HUES6 (cell line): Measurements from ENCODE around the gene PRRT2.
"Not testable (repeated sequence)": the region's sequence is repeated elsewhere in the genome, so short reads cannot be mapped to it uniquely, and the experiment has no call there.

ENCODE experiments used
- H3K27ac ChIP-seq: 2 replicates; pipeline ENCODE4 v1.7.0; 2013; ENCODE audit warnings: low read depth, mild to moderate bottlenecking, low read length, inconsistent platforms
- H3K27me3 ChIP-seq: 2 replicates; pipeline ENCODE4 v1.6.1; 2013; ENCODE audit warnings: low read length; ENCODE audit not compliant: control insufficient read depth, insufficient read depth
- H3K36me3 ChIP-seq: 2 replicates; pipeline ENCODE4 v1.6.1; 2013; ENCODE audit warnings: low read length; ENCODE audit not compliant: control insufficient read depth, insufficient read depth
- H3K4me1 ChIP-seq: 2 replicates; pipeline ENCODE4 v1.6.1; 2013; ENCODE audit warnings: low read length; ENCODE audit not compliant: control insufficient read depth, insufficient read depth
- H3K4me3 ChIP-seq: 2 replicates; pipeline ENCODE4 v1.5.1; 2013; ENCODE audit warnings: low read depth, low read length
- H3K9ac ChIP-seq: one replicate; pipeline ENCODE4 v1.6.1; 2013; ENCODE audit warnings: mild to moderate bottlenecking, low read length
- H3K9me3 ChIP-seq: 2 replicates; pipeline ENCODE4 v1.6.1; 2013; ENCODE audit warnings: low read depth, low read length; ENCODE audit not compliant: control insufficient read depth, insufficient read depth

PRRT2 gene

DNA sequence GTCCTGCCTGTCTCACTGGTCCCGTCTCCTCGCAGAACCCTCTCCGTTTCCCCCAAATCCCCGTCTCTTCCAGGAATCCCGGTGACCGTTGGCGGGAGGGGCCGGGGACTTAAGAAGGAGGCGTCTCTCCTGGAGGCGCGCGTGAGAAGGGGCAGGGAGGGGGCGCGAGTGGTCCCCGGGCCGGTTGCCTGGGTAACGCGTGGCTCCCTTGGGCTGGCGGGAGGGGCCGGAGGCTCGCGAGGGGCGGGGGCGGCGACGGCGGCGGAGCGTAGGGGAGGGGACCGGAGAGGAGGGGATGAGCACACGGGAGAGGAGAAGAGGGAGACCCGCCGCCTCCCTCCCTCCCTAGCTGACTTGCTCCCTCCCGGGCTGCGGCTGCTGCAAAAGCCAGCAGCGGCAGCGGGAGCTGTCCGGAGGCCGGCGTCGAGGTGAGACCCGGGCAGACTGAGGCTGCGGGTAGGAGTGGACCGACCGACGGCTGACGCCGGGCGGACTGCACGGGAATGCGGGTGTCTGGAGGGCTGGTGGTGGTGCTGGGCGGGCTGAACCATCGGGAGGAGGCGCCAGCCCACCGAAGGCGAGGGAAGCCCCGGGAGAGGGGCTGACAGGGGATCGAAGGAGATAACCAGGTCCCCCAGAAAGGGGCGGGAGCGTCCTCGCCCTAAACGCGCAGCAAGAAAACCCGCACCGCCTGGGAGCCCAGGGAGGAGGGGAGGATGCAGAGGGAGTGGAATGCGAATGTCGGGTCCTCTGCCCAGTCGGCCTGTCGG lies at the start of gene PRRT2:
Gene PRRT2 (plus strand): TSS at position 298 of the 770 bp plus-strand sequence. CDS start 862 bp downstream, outside the sequence.
- Histone ChIP-seq H3K9me3 (no peaks in the 10 kb centered on the region), H3K27ac (peak within 1 kb of the TSS; percentile 15; the same call in 1 of the 2 replicates), H3K27me3 (no peaks in the 10 kb centered on the region), H3K36me3 (peaks cover 27% of the 10 kb centered on the region), H3K9ac (peak within 1 kb of the TSS; percentile 73), H3K4me3 (peak within 1 kb of the TSS; percentile 68), H3K4me1 (peaks cover 50% of the 10 kb centered on the region)

DNA sequence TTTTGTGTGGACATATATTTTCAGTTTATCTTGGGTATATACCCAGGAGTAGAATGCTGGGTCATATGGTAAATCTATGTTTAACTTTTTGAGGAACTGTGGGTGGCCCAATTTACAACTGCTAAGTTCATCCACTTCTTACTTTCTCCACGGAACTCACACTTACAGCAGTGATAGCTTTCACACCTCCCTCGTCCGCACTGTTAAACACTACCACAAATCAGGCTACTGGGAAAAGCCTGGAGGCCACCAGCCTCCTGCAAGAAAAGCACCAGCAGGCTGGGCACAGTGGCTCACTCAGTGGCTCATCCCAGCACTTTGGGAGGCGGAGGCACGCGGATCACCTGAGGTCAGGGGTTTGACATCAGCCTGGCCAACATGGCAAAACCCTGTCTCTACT lies 48.7 kb upstream of the PRRT2 start:
- no peak overlapping the region for H3K9ac ChIP-seq
- no peaks in the 10 kb centered on the region for H3K9me3 ChIP-seq
- H3K27me3 ChIP-seq = no peaks in the 10 kb centered on the region
- H3K4me3 ChIP-seq = no peak overlapping the region
- peaks cover 4% of the 10 kb centered on the region; the same call in 1 of the 2 replicates for H3K4me1 ChIP-seq
- H3K27ac ChIP-seq = no peak overlapping the region
- H3K36me3 ChIP-seq = no peaks in the 10 kb centered on the region

DNA sequence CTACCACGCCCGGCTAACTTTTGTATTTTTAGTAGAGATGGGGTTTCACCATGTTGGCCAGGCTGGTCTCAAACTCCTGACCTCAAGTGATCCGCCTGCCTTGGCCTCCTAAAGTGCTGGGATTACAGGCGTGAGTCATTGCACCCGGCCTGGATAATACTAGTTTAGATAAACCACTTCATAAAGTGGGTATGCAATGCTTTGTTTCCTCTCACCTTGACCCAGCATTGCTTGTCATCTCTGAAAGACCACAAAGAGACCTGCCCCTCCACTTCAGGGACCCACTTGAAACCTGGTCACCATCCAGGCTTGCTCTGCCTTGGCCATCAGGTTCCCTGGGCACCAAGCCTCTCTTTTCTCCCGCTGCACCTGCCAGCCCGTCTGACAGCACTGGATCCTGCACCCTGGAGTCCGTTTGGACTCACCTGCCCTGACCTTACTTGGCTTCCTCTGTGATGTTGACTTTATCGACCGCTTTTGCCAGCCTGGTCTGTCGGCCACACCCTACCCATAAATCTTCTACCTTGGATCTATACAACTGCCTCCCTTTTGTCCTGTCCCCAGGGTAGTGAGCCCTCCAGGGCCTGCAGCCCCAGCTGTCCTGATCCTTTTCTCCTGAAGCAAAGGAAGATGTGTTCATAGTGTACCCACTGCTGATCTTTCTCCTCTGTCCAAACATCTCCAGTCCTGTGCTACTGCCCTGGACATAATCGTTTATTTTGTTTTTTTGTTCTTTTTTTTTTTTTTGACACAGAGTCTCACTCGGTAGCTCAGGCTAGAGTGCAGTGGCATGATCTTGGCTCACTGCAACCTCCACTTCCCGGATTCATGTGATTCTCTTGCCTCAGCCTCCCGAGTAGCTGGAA lies 46.6 kb upstream of the PRRT2 start:
- Histone ChIP-seq H3K4me1 (peaks cover 4% of the 10 kb centered on the region; the same call in 1 of the 2 replicates), H3K9me3 (no peaks in the 10 kb centered on the region), H3K9ac (no peak overlapping the region), H3K27ac (no peak overlapping the region), H3K4me3 (no peak overlapping the region), H3K36me3 (no peaks in the 10 kb centered on the region), H3K27me3 (no peaks in the 10 kb centered on the region)

DNA sequence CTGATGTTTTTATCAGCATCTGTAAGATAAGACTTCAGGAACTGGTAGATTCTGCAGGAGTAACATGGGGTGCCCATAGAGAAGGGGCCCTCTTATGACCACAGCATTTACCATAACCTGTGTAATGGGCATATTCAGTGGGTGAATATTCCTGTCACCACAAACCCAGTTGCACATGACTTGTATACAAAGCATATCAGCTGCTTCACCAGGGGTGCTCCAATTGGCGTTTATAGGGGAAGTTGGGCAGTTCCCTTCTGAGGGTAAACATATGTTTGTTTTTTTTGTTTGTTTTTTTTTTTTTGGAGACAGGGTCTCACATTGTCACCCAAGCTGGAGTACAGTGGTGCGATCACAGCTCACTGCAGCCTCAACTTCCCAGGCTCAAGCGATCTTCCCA lies 45.4 kb upstream of the PRRT2 start:
- Histone ChIP-seq H3K27ac (no peak overlapping the region), H3K9ac (no peak overlapping the region), H3K36me3 (no peaks in the 10 kb centered on the region), H3K9me3 (no peaks in the 10 kb centered on the region), H3K27me3 (no peaks in the 10 kb centered on the region), H3K4me1 (peaks cover 4% of the 10 kb centered on the region; the same call in 1 of the 2 replicates), H3K4me3 (no peak overlapping the region)

DNA sequence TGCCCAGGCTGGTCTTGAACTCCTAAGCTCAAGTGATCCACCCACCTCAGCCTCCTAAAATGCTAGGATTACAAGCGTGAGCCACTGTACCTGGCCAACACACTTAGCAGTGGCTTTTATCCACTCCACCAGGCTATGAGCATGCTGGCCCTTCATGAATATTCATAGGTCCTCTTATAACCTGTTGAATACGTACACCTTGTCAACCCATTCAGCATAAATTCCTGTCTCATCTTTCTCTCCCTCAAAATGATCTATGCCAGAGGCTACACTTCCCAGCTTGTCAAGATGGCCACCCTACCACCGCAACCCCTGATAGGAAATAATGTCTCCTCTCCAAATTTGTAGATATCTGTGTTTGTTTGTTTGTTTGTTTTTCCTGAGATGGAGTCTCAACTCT lies 44.9 kb upstream of the PRRT2 start:
- H3K36me3 ChIP-seq = no peaks in the 10 kb centered on the region
- no peaks in the 10 kb centered on the region for H3K27me3 ChIP-seq
- no peak overlapping the region for H3K4me3 ChIP-seq
- H3K9ac ChIP-seq = no peak overlapping the region
- H3K9me3 ChIP-seq = no peaks in the 10 kb centered on the region
- H3K4me1 ChIP-seq = no peaks in the 10 kb centered on the region; the same call in 1 of the 2 replicates
- no peak overlapping the region for H3K27ac ChIP-seq

DNA sequence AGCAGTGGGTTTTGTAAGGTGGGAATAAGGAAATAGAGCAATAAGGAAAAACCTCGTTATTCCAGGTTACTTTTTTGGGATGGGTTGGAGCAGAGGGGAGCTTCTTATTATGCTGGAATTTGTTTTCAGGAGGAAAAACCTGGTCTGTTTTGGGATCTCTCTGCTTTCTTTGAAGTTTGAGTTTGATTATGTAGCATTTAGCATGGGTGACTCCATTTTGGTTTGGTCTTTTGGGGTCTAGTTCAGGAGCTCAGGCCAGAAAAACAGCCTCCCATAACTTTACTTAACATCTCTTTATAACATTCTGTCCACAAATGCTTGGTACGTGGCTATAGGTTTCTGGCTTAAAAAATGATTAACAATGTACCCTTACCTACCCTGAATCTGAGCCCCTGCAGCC lies 42.5 kb upstream of the PRRT2 start:
- Histone ChIP-seq H3K4me3 (no peak overlapping the region), H3K36me3 (no peaks in the 10 kb centered on the region), H3K27me3 (no peaks in the 10 kb centered on the region), H3K27ac (no peak overlapping the region), H3K4me1 (no peaks in the 10 kb centered on the region), H3K9ac (no peak overlapping the region), H3K9me3 (no peaks in the 10 kb centered on the region)

DNA sequence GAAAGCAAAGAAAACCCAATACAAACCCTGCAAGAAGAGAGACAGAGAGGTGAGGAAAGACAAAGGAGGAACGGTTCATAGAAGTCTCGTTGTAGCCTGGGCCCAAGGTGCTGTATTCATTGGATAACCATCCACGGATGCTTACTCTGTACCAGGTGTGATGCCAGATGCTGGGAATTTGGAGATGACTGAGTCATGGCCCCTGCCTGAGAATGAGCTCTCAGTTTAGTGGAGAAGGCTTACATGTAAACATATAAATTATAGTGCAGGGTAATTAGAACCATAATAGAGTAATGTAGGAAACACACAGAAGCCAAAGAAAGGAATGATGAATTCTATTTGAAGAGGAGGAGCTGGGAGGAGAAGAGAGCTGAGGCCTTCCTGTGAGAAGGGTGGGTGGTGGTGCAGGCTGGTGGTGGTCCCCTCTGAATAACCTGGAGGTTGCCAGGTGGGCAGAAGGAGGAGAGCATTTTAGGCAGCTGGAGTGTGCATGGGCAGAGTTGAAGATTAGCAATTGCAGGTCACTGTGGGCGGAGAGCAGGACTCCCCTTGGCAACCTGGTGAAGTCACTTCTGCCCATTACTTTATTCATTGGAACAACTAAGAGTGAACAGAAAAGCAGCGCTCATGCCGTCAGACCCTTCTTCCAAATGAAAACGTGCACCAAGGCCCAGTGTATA lies 41.6 kb upstream of the PRRT2 start:
- no peaks in the 10 kb centered on the region for H3K36me3 ChIP-seq
- H3K4me3 ChIP-seq = no peak overlapping the region
- no peaks in the 10 kb centered on the region for H3K4me1 ChIP-seq
- no peaks in the 10 kb centered on the region for H3K9me3 ChIP-seq
- H3K9ac ChIP-seq = no peak overlapping the region
- H3K27ac ChIP-seq = no peak overlapping the region
- no peaks in the 10 kb centered on the region for H3K27me3 ChIP-seq

DNA sequence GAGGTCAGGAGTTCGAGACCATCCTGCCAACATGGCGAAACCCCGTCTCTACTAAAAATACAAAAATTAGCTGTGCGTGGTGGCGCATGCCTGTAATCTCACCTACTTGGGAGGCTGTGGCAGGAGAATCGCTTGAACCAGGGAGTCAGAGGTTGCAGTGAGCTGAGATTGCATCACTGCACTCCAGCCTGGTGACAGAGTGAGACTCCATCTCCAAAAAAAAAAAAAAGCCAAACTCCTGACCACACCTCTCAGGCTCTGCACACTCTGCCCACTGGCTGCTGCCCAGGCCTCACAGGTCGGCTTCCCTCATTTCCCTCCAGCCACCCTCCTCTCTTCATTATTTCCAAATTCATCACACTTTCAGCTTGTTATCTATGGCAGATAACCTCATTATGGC lies 39.7 kb upstream of the PRRT2 start:
- H3K9me3 ChIP-seq, H3K27ac ChIP-seq, H3K4me1 ChIP-seq, H3K36me3 ChIP-seq, H3K9ac ChIP-seq, H3K27me3 ChIP-seq, H3K4me3 ChIP-seq: not testable (repeated sequence)

DNA sequence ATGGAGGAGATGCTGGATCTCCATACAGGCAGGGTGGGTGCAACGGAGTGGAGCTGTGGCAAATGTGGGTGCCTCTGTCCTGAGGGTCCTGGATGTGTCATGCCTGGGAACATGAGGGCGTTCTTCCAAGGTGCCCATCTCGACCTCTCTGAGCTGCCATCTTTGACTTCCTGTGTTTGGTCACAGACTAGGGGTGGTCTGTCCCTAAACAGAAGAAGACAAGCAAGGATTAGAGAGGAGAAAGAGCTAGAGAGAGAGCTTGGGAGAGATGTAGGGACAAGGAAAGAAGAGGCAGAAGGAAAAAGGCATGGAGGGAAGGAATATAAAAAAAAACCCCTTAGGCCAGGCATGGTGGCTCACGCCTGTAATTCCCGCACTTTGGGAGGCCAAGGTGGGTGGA lies 37.3 kb upstream of the PRRT2 start:
- Histone ChIP-seq H3K9me3 (no peaks in the 10 kb centered on the region), H3K9ac (no peak overlapping the region), H3K4me3 (no peak overlapping the region), H3K36me3 (no peaks in the 10 kb centered on the region), H3K27ac (no peak overlapping the region), H3K27me3 (peaks cover 14% of the 10 kb centered on the region; the same call in 1 of the 2 replicates), H3K4me1 (peaks cover 6% of the 10 kb centered on the region; the same call in 1 of the 2 replicates)

DNA sequence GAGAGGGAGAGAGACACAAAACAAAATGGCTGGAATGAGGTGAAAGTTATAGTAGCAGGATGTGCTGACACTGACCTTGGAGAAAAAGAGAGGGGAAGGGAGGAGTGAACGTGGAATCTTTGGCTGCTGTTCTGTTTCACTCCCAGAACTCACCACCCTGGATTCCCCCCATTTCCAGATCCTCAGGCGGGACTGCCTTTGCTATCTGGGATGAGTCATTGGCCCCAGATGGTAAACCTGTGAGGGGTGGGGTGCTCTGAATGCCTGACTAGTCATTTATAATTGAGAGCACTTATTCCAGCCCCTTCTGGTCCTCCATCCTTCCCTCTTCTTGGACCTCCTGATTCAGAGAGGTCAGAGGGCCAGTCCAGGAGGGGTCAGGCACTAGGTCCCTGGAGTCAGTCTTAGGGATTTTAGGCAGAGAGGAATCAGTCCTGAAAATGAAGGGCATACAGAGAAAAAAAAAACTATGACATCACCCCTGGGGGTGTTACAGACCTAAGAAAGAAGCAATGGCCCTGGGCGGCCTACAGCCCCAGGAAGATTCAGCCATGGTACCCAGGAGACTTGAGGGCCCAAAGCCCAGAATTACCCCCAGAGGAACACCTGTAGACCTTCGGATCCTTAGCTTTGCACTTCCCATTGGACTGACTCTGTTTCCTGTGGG lies 36.1 kb upstream of the PRRT2 start:
- H3K9ac ChIP-seq = no peak overlapping the region
- no peaks in the 10 kb centered on the region for H3K9me3 ChIP-seq
- no peak overlapping the region for H3K27ac ChIP-seq
- H3K27me3 ChIP-seq = peaks cover 20% of the 10 kb centered on the region; the same call in 1 of the 2 replicates
- no peak overlapping the region for H3K4me3 ChIP-seq
- no peaks in the 10 kb centered on the region for H3K36me3 ChIP-seq
- H3K4me1 ChIP-seq = peaks cover 7% of the 10 kb centered on the region; the same call in 1 of the 2 replicates
